Measurements from ENCODE around the gene BZW2. TPM values are rescaled to one million over a fixed set of nuclear protein-coding genes. Genes with fewer than 3 reads are reported as not detected.

BZW2 gene
- total RNA-seq, 1 donor from 2014 or later: 18.0 TPM

- Histone ChIP-seq H3K9me3 (no peaks in the 10 kb centered on the region), H3K36me3 (no peaks in the 10 kb centered on the region), H3K4me1 (no peaks in the 10 kb centered on the region), H3K27ac (no peak overlapping the region), H3K4me3 (no peak overlapping the region), H3K27me3 (no peaks in the 10 kb centered on the region)
- no peak for TF ChIP-seq CTCF (IDR thresholded peaks at IDR 0.05)
- intact Hi-C loops (cut with DNase I): no loop called here
- no peak for DNase-seq (ENCODE audit: low spot score in 2 of 2)
Measured at GRCh38 chr7:16721541-16721940, 75.6 kb downstream of the BZW2 start.

GRCh38 chr7:16724344-16724743 lies 78.4 kb downstream of the BZW2 start:
- TF ChIP-seq CTCF (IDR thresholded peaks at IDR 0.05): no peak
- no peaks in the 10 kb centered on the region for H3K4me1 ChIP-seq
- DNase-seq (ENCODE audit: low spot score in 2 of 2): no peak
- no peaks in the 10 kb centered on the region for H3K36me3 ChIP-seq
- H3K9me3 ChIP-seq: no peaks in the 10 kb centered on the region
- H3K27me3 ChIP-seq: no peaks in the 10 kb centered on the region
- intact Hi-C loops (cut with DNase I): no loop called here
- no peak overlapping the region for H3K27ac ChIP-seq
- no peak overlapping the region for H3K4me3 ChIP-seq

- Histone ChIP-seq H3K27me3 (no peaks in the 10 kb centered on the region), H3K36me3 (no peaks in the 10 kb centered on the region), H3K9me3 (no peaks in the 10 kb centered on the region), H3K4me3 (no peak overlapping the region), H3K4me1 (no peaks in the 10 kb centered on the region), H3K27ac (no peak overlapping the region)
- TF ChIP-seq CTCF (IDR thresholded peaks at IDR 0.05): no peak
- intact Hi-C loops (cut with DNase I): no loop called here
- DNase-seq (ENCODE audit: low spot score in 2 of 2): no peak
Measured at GRCh38 chr7:16726189-16726588, 80.2 kb downstream of the BZW2 start.

- no peaks in the 10 kb centered on the region for H3K36me3 ChIP-seq
- no peaks in the 10 kb centered on the region for H3K9me3 ChIP-seq
- no peak overlapping the region for H3K27ac ChIP-seq
- no peaks in the 10 kb centered on the region for H3K27me3 ChIP-seq
- no peaks in the 10 kb centered on the region for H3K4me1 ChIP-seq
- no peak for DNase-seq (ENCODE audit: low spot score in 2 of 2)
- H3K4me3 ChIP-seq: no peak overlapping the region
- intact Hi-C loops (cut with DNase I): no loop called here
- TF ChIP-seq CTCF (IDR thresholded peaks at IDR 0.05): no peak
Measured at GRCh38 chr7:16727736-16728135, 81.8 kb downstream of the BZW2 start.

- no peaks in the 10 kb centered on the region for H3K27me3 ChIP-seq
- no peak for TF ChIP-seq CTCF (IDR thresholded peaks at IDR 0.05)
- no peak for DNase-seq (ENCODE audit: low spot score in 2 of 2)
- no peaks in the 10 kb centered on the region for H3K36me3 ChIP-seq
- no peak overlapping the region for H3K27ac ChIP-seq
- no peak overlapping the region for H3K4me3 ChIP-seq
- no peaks in the 10 kb centered on the region for H3K4me1 ChIP-seq
- intact Hi-C loops (cut with DNase I): no loop called here
- no peaks in the 10 kb centered on the region for H3K9me3 ChIP-seq
Measured at GRCh38 chr7:16728811-16729210, 82.8 kb downstream of the BZW2 start.

- no peak for DNase-seq (ENCODE audit: low spot score in 2 of 2)
- Histone ChIP-seq H3K4me1 (no peaks in the 10 kb centered on the region), H3K27me3 (no peaks in the 10 kb centered on the region), H3K27ac (no peak overlapping the region), H3K4me3 (no peak overlapping the region), H3K36me3 (no peaks in the 10 kb centered on the region), H3K9me3 (no peaks in the 10 kb centered on the region)
- no peak for TF ChIP-seq CTCF (IDR thresholded peaks at IDR 0.05)
- intact Hi-C loops (cut with DNase I): no loop called here
Measured at GRCh38 chr7:16729541-16729940, 83.6 kb downstream of the BZW2 start.

Measured in ascending aorta (tissue), 2 donors.